ENCODE results near the gene XXYLT1.
"Not testable (repeated sequence)": the region's sequence is repeated elsewhere in the genome, so short reads cannot be mapped to it uniquely, and the experiment has no call there.

Gene XXYLT1
- total RNA-seq, result 10.5 to 12.0 reads per million in 2 donors

GRCh38 chr3:195270817-195271409, at the start of gene XXYLT1:
XXYLT1 (minus strand) TSS chr3:195271159; CDS start chr3:195271058, 101 bp downstream.
- DNase-seq, result peak; percentile 80

DNA sequence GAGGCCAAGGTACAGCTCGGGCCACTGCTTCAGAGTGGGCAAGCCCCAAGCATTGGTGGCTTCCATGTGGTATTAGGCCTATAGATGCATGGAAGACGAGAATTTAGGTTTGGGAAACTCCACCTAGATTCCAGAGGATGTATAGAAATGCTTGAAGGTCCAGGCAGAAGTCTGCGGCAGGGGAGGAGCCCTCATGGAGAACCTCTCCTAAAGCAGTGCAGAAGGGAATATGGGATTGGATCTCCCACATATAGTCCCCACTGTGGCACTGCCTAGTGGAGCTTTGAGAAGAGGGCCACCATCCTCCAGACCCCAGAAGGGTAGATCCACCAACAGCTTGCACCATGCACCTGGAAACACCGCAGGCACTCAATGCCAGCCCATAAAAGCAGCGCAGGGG, 48.1 kb upstream of the XXYLT1 start:
- no peak for DNase-seq

- no peak for DNase-seq
These were observed 41.8 kb upstream of the XXYLT1 start for GRCh38 chr3:195312714-195313113.

DNA sequence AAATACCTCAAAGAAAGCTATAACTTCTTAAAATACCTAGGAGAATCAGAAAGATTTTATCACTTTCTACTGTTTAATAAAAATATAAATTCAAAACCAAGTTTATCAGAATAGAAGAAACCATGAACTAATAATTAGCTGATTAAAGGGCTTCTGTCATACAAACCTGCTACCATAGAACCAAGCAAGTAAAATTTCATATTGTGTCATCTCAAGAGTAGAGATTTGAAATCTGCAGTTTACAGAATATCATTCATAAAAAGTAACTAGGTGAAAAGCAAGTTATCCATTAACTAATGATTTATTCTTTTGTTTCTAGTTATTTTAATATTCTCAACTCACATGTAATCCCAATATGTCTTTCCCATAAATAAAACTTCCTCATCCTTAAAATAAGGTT, 36.8 kb upstream of the XXYLT1 start:
- DNase-seq, result no peak

GRCh38 chr3:195306369-195306768, 35.4 kb upstream of the XXYLT1 start:
- DNase-seq, result no peak

DNA sequence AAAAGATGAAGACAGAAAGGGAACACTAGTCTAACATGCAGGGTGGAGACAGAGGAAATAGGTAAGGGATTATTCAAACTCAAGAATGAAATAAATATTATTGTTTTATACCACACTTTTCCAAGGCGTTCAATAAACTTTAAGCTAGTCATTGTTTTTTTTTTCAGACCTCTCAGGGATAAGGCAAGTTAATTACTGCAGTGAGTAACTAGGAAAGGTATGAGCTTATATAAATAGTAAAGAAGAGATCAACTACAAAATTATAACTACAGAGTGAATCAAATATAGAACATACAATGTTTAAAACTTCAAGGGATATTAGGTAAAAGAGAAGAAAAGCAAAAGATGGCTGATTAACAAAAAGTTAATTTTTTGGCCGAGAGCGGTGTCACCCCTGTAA, 31.5 kb upstream of the XXYLT1 start:
- no peak for DNase-seq

- no peak for DNase-seq
These were observed 26.5 kb upstream of the XXYLT1 start for GRCh38 chr3:195297446-195297845.

DNA sequence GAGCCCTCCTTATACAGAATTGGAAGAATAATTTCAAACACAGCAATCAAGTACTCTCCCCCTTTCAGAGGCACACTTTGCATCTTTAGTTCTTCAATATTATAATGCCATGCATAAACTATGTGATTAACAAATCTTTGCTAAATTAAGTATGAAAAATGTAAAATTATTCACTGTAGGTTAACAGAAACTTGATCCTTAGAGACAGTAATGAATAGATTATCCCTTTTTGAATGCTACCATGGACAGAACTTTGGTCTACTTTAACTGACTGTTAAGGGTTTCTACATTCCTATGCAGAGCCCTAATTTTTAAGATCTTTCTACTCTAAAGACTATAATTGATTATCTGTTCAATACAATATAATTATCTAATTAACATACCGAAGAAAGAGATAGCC, 25.7 kb upstream of the XXYLT1 start:
- no peak for DNase-seq

- DNase-seq, result no peak
These were observed 20.2 kb upstream of the XXYLT1 start for GRCh38 chr3:195291121-195291520.

DNA sequence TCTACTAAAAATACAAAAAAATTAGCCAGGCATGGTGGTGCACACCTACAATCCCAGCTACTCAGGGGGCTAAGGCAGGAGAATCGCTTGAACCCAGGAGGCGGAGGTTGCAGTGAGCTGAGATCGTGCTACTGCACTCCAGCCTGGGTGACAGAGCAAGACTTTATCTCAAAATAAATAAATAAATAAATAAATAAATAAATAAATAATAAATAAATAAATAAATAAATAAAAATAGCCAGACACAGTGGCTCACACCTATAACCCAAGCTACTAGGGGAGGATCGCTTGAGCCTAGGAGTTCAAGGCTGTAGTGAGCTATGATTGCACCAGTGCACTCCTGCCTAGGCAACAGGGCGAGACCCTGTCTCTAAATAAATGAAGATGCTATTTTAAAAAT, 19.7 kb upstream of the XXYLT1 start:
- not testable (repeated sequence) for DNase-seq

GRCh38 chr3:195286115-195286872, 15.3 kb upstream of the XXYLT1 start:
- DNase-seq, result no peak

GRCh38 chr3:195285372-195285771, 14.4 kb upstream of the XXYLT1 start:
- no peak for DNase-seq

DNA sequence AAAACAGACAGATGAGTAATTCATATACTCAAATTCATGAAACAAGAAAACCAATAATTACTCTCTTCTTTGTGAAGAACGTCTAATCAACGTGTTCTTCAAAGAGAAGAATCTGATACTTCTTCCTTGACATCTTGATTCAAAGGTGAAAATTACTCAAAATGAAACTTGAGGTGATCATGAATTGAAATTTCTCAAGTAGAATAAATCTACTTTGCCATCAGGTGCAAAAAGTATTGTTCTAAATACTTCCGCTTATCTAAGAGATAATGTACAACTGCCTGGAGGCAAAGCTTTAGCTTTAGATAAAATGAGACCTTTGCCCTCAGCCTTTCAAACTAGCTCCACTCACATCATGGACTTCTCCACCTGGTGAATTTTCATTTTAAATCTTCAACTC, 13.9 kb upstream of the XXYLT1 start:
- DNase-seq, result no peak

DNA sequence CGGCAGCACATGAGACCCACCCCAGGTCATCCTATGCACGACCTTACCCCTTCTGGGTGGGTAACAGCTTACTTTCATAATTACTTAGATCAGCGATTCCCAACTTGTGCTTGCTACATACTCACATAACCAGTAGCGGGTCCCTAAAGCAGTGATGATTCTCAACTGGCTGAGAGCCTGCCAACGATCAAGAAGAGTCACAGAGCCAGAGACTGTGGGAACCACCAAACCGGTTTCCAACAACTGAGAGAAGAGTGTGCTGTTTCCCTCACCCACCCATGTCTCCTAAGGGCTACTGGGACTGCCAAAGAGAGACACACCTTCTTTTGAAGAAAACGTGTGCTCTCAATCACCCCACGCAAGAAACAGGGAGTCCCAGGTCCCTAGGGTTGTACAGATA, 12.0 kb upstream of the XXYLT1 start:
- DNase-seq, result no peak

DNA sequence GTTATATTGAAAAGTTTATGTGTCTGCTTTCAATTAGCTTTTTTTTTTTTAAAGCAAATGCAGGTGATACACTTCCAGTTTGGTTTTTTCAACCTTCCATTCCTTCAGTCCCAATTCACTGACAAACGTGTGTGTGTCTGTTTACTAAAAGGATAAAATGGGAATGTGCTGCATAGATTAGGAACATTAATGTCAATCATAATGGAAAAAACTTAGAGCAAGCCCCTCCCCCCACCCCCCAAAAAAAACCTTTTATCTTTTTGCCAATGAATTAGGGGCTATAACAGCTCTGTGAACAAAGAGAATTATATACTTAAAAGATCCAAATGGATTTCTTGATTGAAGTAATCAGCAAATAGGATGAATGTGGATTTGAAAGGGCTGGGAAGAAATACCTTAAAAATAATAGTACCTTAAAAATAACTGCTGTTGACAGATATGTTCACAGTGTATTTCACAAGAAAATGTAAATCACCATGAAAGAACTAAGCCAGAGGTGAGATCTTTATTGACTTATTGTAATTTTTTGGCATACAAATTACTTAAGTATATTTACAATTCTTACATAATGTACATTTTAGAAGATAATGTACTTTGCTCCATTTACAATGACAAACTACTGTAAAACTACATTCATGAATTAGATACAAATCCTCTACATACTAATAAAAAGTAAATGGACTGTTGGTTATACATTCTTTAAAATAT, 3.5 kb upstream of the XXYLT1 start:
- DNase-seq, result no peak

GRCh38 chr3:195271410-195272243, 668 bp upstream of the XXYLT1 start:
- DNase-seq, result peak; percentile 67

DNA sequence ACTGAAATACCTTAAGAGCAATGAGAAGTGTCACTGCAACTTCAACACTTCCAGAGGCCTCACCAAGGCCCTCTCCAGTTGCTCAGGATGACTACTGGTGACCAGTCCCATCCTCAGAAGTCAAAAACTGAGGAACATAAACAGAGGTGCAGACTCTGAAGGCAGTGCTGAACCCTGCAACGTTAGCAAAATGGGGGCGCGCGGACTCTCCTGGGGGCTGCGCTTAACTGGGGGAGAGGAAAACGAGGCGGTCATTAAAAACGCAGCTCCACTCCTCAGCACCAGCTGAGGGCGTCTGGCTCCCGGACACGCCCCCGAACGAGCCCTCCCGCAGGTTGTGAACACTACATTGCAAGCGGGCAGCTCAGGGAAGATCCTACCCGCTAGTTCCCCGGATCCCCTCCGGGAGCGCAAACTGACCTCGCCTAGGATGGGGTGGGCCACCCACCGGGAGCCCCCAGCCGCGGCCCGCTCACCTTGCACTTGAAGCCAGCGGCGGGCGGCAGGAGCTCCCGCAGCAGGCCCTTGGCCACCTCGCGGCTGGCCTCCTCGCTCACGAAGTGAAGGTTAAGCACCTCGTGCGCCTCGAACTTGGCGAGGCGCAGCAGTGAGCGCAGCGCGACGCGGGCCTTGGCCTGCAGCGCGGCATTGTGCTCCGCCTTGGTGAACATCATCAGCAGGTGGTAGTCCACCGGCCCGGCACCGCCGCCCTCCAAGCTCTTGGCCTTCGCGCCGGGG, 711 bp downstream of the XXYLT1 start:
- peak; percentile 29 for DNase-seq

- DNase-seq, result no peak
These were observed 1.4 kb downstream of the XXYLT1 start for GRCh38 chr3:195269375-195270078.

DNA sequence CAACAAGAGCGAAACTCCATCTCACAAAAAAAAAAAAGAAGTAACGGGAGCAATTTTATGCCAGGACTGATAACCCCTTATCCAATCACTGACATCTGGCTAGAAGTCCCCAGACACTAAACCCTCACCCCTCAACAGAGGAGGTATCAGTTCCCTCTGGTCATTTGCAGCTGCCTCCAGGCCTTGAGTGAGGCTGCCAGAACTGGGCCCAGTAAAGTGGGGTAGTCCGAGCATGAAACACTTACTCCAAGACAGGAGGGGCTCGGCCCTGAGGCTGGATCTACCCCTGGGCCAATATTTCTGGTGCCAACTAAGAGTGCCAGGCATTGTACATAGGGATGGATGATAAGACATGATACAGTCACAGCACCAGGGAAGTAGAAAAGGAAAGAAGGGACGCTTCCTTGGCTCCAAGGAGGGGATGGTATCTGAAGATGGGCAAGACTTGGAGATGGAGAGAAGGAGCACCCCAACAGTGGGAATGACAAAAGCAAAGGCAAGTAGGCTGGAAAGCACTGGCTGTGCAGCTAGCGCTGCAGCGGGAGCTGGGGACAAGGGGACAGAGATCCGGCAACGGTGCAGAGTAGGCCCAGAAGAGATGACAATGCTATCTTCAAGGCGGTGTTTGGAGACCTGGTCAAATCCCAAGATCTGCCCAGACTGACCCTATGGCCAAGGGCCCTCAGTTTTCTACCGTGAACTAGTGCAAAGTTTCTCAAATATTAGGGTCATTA, 2.2 kb downstream of the XXYLT1 start:
- no peak for DNase-seq

DNA sequence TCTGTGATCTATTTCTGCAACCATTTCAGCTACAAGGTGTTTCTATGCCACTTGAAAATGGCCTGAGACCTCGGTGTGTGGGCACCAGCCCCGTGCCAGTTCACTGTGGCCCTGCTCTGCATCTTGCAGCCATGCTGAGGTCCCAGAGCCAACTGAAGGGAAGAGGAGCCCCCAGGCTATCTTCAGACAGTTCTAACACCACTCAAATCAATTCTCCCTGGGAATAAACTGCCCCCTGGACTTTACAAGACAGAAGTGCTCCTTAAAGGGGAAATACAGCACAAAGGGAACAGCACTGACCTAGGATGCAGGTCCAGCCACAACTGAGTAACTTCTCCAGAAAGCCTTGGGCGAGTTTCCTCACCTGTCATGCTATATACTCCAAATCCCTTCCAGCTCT, 3.9 kb downstream of the XXYLT1 start:
- DNase-seq, result no peak

GRCh38 chr3:195266428-195266827, 4.5 kb downstream of the XXYLT1 start:
- no peak for DNase-seq
